ENCODE measurements around the gene DBF4.
"Not testable (repeated sequence)": the region's sequence is repeated elsewhere in the genome, so short reads cannot be mapped to it uniquely, and the experiment has no call there.

DNA sequence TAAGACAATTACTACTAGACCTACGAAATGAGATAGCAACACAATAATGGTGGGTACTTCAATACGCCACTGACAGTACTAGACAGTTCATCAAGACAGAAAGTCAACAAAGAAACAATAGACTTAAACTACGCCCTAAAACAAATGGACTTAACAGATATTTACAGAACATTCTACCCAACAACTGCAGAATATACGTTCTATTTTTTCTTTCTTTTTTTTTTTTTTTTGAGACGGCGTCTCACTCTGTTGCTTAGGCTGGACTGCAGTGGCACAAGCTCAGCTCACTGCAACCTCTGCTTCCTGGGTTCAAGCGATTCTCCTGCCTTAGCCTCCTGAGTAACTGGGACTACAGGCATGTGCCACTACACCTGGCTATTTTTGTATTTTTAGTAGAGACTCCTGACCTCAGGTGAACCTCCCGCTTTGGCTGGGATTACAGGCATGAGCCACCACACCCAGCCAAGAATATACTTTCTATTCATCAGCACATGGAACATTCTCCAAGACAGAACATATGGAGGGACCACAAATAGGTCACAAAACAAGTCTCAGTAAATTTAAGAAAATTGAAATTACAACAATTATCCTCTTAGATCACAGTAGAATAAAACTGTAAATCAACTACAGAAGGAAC, 46.6 kb downstream of the DBF4 start:
- TF ChIP-seq, protein P1, sequence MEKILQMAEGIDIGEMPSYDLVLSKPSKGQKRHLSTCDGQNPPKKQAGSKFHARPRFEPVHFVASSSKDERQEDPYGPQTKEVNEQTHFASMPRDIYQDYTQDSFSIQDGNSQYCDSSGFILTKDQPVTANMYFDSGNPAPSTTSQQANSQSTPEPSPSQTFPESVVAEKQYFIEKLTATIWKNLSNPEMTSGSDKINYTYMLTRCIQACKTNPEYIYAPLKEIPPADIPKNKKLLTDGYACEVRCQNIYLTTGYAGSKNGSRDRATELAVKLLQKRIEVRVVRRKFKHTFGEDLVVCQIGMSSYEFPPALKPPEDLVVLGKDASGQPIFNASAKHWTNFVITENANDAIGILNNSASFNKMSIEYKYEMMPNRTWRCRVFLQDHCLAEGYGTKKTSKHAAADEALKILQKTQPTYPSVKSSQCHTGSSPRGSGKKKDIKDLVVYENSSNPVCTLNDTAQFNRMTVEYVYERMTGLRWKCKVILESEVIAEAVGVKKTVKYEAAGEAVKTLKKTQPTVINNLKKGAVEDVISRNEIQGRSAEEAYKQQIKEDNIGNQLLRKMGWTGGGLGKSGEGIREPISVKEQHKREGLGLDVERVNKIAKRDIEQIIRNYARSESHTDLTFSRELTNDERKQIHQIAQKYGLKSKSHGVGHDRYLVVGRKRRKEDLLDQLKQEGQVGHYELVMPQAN (conservative IDR thresholded peaks at IDR 0.05) = not testable (repeated sequence)
- TF ChIP-seq EZH2 (IDR thresholded peaks at IDR 0.05; ENCODE audit: borderline replicate concordance, control insufficient read depth, low read depth, low read length); KLF5 (IDR thresholded peaks at IDR 0.05; ENCODE audit: partially characterized antibody); POLR2A (IDR thresholded peaks at IDR 0.05; ENCODE audit: low read depth, low read length); JUND (IDR thresholded peaks at IDR 0.05; ENCODE audit: low read depth, low read length): not testable (repeated sequence)
- TF ChIP-seq, protein P2, sequence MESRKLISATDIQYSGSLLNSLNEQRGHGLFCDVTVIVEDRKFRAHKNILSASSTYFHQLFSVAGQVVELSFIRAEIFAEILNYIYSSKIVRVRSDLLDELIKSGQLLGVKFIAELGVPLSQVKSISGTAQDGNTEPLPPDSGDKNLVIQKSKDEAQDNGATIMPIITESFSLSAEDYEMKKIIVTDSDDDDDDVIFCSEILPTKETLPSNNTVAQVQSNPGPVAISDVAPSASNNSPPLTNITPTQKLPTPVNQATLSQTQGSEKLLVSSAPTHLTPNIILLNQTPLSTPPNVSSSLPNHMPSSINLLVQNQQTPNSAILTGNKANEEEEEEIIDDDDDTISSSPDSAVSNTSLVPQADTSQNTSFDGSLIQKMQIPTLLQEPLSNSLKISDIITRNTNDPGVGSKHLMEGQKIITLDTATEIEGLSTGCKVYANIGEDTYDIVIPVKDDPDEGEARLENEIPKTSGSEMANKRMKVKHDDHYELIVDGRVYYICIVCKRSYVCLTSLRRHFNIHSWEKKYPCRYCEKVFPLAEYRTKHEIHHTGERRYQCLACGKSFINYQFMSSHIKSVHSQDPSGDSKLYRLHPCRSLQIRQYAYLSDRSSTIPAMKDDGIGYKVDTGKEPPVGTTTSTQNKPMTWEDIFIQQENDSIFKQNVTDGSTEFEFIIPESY (IDR thresholded peaks at IDR 0.05) = not testable (repeated sequence)
- TF ChIP-seq, protein P3, sequence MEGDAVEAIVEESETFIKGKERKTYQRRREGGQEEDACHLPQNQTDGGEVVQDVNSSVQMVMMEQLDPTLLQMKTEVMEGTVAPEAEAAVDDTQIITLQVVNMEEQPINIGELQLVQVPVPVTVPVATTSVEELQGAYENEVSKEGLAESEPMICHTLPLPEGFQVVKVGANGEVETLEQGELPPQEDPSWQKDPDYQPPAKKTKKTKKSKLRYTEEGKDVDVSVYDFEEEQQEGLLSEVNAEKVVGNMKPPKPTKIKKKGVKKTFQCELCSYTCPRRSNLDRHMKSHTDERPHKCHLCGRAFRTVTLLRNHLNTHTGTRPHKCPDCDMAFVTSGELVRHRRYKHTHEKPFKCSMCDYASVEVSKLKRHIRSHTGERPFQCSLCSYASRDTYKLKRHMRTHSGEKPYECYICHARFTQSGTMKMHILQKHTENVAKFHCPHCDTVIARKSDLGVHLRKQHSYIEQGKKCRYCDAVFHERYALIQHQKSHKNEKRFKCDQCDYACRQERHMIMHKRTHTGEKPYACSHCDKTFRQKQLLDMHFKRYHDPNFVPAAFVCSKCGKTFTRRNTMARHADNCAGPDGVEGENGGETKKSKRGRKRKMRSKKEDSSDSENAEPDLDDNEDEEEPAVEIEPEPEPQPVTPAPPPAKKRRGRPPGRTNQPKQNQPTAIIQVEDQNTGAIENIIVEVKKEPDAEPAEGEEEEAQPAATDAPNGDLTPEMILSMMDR (IDR thresholded peaks at IDR 0.05 in 2 of 3, conservative IDR thresholded peaks at IDR 0.05 in 1 of 3; ENCODE audit: control insufficient read depth in 2 of 3, extremely low read depth in 1 of 3, insufficient read depth in 1 of 3, low read depth in 3 of 3, low read length in 3 of 3) = not testable (repeated sequence)

All from GM12878 (cell line).